GM12878 (cell line): ENCODE results near the gene GZMM. TPM values are rescaled to one million over a fixed set of nuclear protein-coding genes. Genes with fewer than 3 reads are reported as not detected.

ENCODE experiments used
- ATAC-seq: fragments of 200-7000 bp; cut with Tn5 transposase; 3 replicates; pipeline ENCODE4 v1.9.1; 2020; ENCODE audit warnings: mild to moderate bottlenecking, moderate library complexity
- BruUV-seq: library from RNA; stranded (reverse); fragments of 400-500 nt; replicated peaks from 2 replicates; lab custom pipeline; 2021; lab: Mats Ljungman, UMichigan
- CTCF ChIA-PET: fragments of 300-600 bp; sonication (Branson Sonifier 250); formaldehyde crosslinking; extraction: SDS; loops from one replicate; lab custom pipeline; 2021; ENCODE audit warnings: inconsistent platforms; lab: Yijun Ruan, JAX
- POLR2A ChIA-PET: fragments of 350-600 bp; formaldehyde crosslinking; extraction: SDS; loops from one replicate; lab custom pipeline; 2021; ENCODE audit warnings: inconsistent platforms; lab: Charles Lee
- RAD21 ChIA-PET: fragments of 300-600 bp; sonication (Branson Sonifier 250); formaldehyde crosslinking; loops from one replicate; lab custom pipeline; 2023; ENCODE audit warnings: antibody characterized with exemption; ENCODE audit not compliant: unreplicated experiment; lab: Charles Lee
- SMC1A ChIA-PET: fragments of 300-600 bp; sonication (Branson Sonifier 250); formaldehyde crosslinking; loops from one replicate; lab custom pipeline; 2023; ENCODE audit not compliant: unreplicated experiment, uncharacterized antibody; lab: Charles Lee
- DNase-seq: peaks from one replicate; pipeline ENCODE4 v3.0.0-alpha.2; 2011; ENCODE audit warnings: low read depth, low spot score
- FAIRE-seq: peaks from 3 replicates; lab custom pipeline; 2011; peaks lifted over from hg19 to GRCh38; lab: Jason Lieb, UNC
- H2AFZ ChIP-seq: 2 replicates; pipeline ENCODE4 v1.6.0; 2011; ENCODE audit warnings: low read depth, low read length, control low read depth; ENCODE audit not compliant: control insufficient read depth
- H3K27ac ChIP-seq: 2 replicates; pipeline ENCODE4 v1.5.1; 2011; ENCODE audit warnings: control low read depth; ENCODE audit not compliant: control insufficient read depth, insufficient read depth
- H3K27me3 ChIP-seq, 2 experiments: replicated peaks in 1 of 2; 2 replicates each; pipeline versions ENCODE4 v1.6.0 to v1.6.1; 2011; ENCODE audit warnings: low read length in 1 of 2; ENCODE audit not compliant: control insufficient read depth in 2 of 2, insufficient read depth in 2 of 2
- H3K36me3 ChIP-seq, 2 experiments: 2 replicates each; pipeline ENCODE4 v1.5.1; 2011; ENCODE audit warnings: low read length in 1 of 2; ENCODE audit not compliant: control insufficient read depth in 2 of 2, insufficient read depth in 2 of 2
- H3K4me1 ChIP-seq: 2 replicates; pipeline ENCODE4 v1.6.1; 2011; ENCODE audit warnings: mild to moderate bottlenecking, low read length, moderate library complexity, mixed read lengths; ENCODE audit not compliant: control insufficient read depth, insufficient read depth
- H3K4me2 ChIP-seq: 2 replicates; pipeline ENCODE4 v1.6.0; 2011; ENCODE audit warnings: control low read depth; ENCODE audit not compliant: control insufficient read depth, insufficient read depth
- H3K4me3 ChIP-seq: fragments of 200-600 bp; sonication (generic); 2 replicates; pipeline ENCODE4 v1.5.1; 2016
- H3K79me2 ChIP-seq: 2 replicates; pipeline ENCODE4 v1.6.0; 2011; ENCODE audit warnings: low read length; ENCODE audit not compliant: control insufficient read depth, insufficient read depth
- H3K9ac ChIP-seq: 2 replicates; pipeline ENCODE4 v1.8.0; 2011; ENCODE audit warnings: low read length, control low read depth, mixed read lengths; ENCODE audit not compliant: control insufficient read depth, insufficient read depth
- H3K9me3 ChIP-seq: replicated peaks from 3 replicates; pipeline ENCODE4 v1.5.1; 2011; ENCODE audit warnings: mild to moderate bottlenecking, low read length; ENCODE audit not compliant: control insufficient read depth, insufficient read depth
- H4K20me1 ChIP-seq: 2 replicates; pipeline ENCODE4 v1.6.0; 2011; ENCODE audit not compliant: control insufficient read depth, insufficient read depth
- CHD2 ChIP-seq: IDR thresholded peaks from 2 replicates; pipeline ENCODE4 v1.6.1; 2011; ENCODE audit warnings: low read depth, low read length, improper control_type of control experiment, borderline replicate concordance
- DPF2 ChIP-seq: fragments of 450-650 bp; IDR thresholded peaks from 2 replicates; pipeline ENCODE4 v1.6.1; 2017; ENCODE audit warnings: mild to moderate bottlenecking
- MTA2 ChIP-seq: fragments of 450-650 bp; IDR thresholded peaks from 2 replicates; pipeline ENCODE4 v1.6.1; 2016; ENCODE audit warnings: low read depth, mild to moderate bottlenecking, moderate library complexity
- MYB ChIP-seq: fragments of 150-350 bp; IDR thresholded peaks from 2 replicates; pipeline ENCODE4 v1.6.1; 2014; ENCODE audit warnings: mild to moderate bottlenecking, low read depth, low read length, borderline replicate concordance
- NBN ChIP-seq: fragments of 450-650 bp; IDR thresholded peaks from 2 replicates; pipeline ENCODE4 v1.6.1; 2016
- NR2F1 ChIP-seq: fragments of 450-650 bp; conservative IDR thresholded peaks from 2 replicates; pipeline ENCODE4 v1.6.1; 2017; ENCODE audit warnings: mild to moderate bottlenecking
- RB1 ChIP-seq: fragments of 450-650 bp; formaldehyde crosslinking; IDR thresholded peaks from 2 replicates; pipeline ENCODE4 v1.6.1; 2017; ENCODE audit warnings: mild to moderate bottlenecking, borderline replicate concordance
- SMC3 ChIP-seq: IDR thresholded peaks from 2 replicates; pipeline ENCODE4 v1.6.1; 2011; ENCODE audit warnings: low read length, improper control_type of control experiment, borderline replicate concordance
- WGBS: methylation state at CpG from one replicate; pipeline ENCODE4 v1.1.6; 2016; ENCODE audit warnings: low lambda C conversion rate; ENCODE audit not compliant: insufficient replicate concordance, insufficient coverage; ENCODE audit errors: missing lambda C conversion rate; 5-methylcytosine and 5-hydroxymethylcytosine counted together
- in situ Hi-C: fragments of 300-500 bp; cut with MboI; formaldehyde crosslinking; loops from 9 replicates; pipeline ENCODE4 v1.14.3; 2018; ENCODE audit warnings: mixed read lengths
- intact Hi-C: fragments of 100-400 bp; cut with micrococcal nuclease; formaldehyde crosslinking; loops from one replicate; pipeline ENCODE4 v1.14.2; 2022; ENCODE audit not compliant: unreplicated experiment
- polyA plus RNA-seq, 11 experiments: library from polyadenylated mRNA; depleted of rRNA in 4 of 11; unstranded in 6 of 11; stranded (reverse) in 5 of 11; fragments of >200 nt; fragmentation: Nextera tagmentation in 4 of 11; fragmentation: Illumina TruSeq in 1 of 11; extraction: Ambion mirVana in 4 of 11; extraction: Trizol in 1 of 11; gene quantifications; 1 replicate in 1 of 11; 2 replicates in 10 of 11; pipeline versions ENCODE4 v1.2.1 to v1.2.3, GENCODE V29; 2011 to 2016; ENCODE audit warnings: inconsistent platforms in 2 of 11, missing spikeins in 2 of 11, low read depth in 1 of 11
- total RNA-seq, 4 experiments: library from RNA; depleted of rRNA in 3 of 4; stranded (reverse); fragments of >200 nt in 3 of 4; fragmentation: Illumina TruSeq in 1 of 4; extraction: Trizol in 1 of 4; gene quantifications; 2 replicates each; pipeline versions ENCODE4 v1.2.1 to v1.2.3, GENCODE V29; 2013 to 2021
- TF ChIP-seq, protein P1 (sequence below): IDR thresholded peaks from 2 replicates; pipeline ENCODE4 v1.6.1; 2011; ENCODE audit warnings: low read depth, low read length, improper control_type of control experiment, borderline replicate concordance
- TF ChIP-seq, protein P2 (sequence below): fragments of 450-650 bp; IDR thresholded peaks from 2 replicates; pipeline ENCODE4 v1.6.1; 2017; ENCODE audit warnings: low read depth, mild to moderate bottlenecking, moderate library complexity

The GZMM gene
- total and polyA plus RNA-seq, 10 of the 15 experiments (the other 5 are each of a cell fraction or from before 2014, with no cell fraction given), result 0.09 to 0.48 (median 0.23) TPM; not detected in 7

DNA sequence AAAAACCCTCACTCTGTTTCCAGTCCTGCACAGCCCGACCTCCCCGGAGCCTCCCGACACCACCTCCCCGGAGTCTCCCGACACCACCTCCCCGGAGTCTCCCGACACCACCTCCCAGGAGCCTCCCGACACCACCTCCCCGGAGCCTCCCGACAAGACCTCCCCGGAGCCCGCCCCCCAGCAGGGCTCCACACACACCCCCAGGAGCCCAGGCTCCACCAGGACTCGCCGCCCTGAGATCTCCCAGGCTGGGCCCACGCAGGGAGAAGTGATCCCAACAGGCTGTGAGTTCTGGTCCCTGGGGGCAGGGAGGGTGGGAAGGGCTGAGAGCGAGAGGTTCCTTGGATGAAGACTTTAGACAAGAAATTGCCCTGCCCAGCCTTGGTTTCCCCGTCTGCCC lies 42.2 kb upstream of the GZMM start (continued):
- TF ChIP-seq, protein P1, sequence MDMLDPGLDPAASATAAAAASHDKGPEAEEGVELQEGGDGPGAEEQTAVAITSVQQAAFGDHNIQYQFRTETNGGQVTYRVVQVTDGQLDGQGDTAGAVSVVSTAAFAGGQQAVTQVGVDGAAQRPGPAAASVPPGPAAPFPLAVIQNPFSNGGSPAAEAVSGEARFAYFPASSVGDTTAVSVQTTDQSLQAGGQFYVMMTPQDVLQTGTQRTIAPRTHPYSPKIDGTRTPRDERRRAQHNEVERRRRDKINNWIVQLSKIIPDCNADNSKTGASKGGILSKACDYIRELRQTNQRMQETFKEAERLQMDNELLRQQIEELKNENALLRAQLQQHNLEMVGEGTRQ, result no peak

DNA sequence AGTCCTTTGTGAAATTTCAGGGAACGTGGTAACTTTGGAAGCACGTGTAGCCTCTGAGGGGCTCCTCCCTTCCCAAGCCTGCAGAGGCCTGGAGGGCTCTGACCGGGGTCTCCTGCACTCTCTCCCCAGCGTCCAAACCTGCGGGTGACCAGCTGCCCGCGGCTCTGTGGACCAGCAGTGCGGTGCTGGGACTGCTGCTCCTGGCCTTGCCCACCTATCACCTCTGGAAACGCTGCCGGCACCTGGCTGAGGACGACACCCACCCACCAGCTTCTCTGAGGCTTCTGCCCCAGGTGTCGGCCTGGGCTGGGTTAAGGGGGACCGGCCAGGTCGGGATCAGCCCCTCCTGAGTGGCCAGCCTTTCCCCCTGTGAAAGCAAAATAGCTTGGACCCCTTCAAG lies 39.2 kb upstream of the GZMM start:
- DNase-seq, result no peak
- POLR2A ChIA-PET, result no interaction called here
- no peak for FAIRE-seq
- Histone ChIP-seq H3K36me3 (no peaks in the 10 kb centered on the region), H4K20me1 (no peaks in the 10 kb centered on the region), H3K9me3 (no peaks in the 10 kb centered on the region; the same call in 2 of the 3 replicates), H3K79me2 (peaks cover 6% of the 10 kb centered on the region), H2AFZ (no peak overlapping the region), H3K9ac (no peak overlapping the region), H3K4me3 (no peak overlapping the region), H3K27me3 (no peaks in the 10 kb centered on the region), H3K4me1 (peaks cover 10% of the 10 kb centered on the region), H3K27ac (no peak overlapping the region), H3K4me2 (no peak overlapping the region)
- 82% methylated on average over 13 of the region's 14 CpGs for WGBS
- SMC1A ChIA-PET, result no interaction called here
- ATAC-seq, result no peak
- BruUV-seq, result no TSS peak
- in situ Hi-C loops (no loop called here), intact Hi-C loops (no loop called here)
- CTCF ChIA-PET, result interaction anchor here (1.4 kb wide), 1 partner anchor 9 kb away, joined by 4 read pairs; the partner anchor contains the start of gene MADCAM1
- RAD21 ChIA-PET, result interaction anchor here (0.7 kb wide), 1 partner anchor 165 kb away, joined by 3 read pairs; no protein-coding TSS in a partner anchor
- TF ChIP-seq SMC3 (no peak), CHD2 (no peak), MYB (no peak), NR2F1 (no peak), NBN (no peak), DPF2 (no peak), RB1 (no peak), MTA2 (no peak)
- TF ChIP-seq, protein P2, sequence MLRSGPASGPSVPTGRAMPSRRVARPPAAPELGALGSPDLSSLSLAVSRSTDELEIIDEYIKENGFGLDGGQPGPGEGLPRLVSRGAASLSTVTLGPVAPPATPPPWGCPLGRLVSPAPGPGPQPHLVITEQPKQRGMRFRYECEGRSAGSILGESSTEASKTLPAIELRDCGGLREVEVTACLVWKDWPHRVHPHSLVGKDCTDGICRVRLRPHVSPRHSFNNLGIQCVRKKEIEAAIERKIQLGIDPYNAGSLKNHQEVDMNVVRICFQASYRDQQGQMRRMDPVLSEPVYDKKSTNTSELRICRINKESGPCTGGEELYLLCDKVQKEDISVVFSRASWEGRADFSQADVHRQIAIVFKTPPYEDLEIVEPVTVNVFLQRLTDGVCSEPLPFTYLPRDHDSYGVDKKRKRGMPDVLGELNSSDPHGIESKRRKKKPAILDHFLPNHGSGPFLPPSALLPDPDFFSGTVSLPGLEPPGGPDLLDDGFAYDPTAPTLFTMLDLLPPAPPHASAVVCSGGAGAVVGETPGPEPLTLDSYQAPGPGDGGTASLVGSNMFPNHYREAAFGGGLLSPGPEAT, result no peak
